NK-92 (cell line): ENCODE results near the gene DLG2.

Source experiments
- DNase-seq: peaks from one replicate; lab custom pipeline; 2025; ENCODE audit not compliant: unreplicated experiment; lab: John Stamatoyannopoulos, UW

Gene DLG2

GRCh38 chr11:84240847-84241246 is 1386.3 kb downstream of the DLG2 start:
- DNase-seq = no peak

- DNase-seq = no peak
Observed at GRCh38 chr11:84236436-84236835, 1390.7 kb downstream of the DLG2 start.

DNA sequence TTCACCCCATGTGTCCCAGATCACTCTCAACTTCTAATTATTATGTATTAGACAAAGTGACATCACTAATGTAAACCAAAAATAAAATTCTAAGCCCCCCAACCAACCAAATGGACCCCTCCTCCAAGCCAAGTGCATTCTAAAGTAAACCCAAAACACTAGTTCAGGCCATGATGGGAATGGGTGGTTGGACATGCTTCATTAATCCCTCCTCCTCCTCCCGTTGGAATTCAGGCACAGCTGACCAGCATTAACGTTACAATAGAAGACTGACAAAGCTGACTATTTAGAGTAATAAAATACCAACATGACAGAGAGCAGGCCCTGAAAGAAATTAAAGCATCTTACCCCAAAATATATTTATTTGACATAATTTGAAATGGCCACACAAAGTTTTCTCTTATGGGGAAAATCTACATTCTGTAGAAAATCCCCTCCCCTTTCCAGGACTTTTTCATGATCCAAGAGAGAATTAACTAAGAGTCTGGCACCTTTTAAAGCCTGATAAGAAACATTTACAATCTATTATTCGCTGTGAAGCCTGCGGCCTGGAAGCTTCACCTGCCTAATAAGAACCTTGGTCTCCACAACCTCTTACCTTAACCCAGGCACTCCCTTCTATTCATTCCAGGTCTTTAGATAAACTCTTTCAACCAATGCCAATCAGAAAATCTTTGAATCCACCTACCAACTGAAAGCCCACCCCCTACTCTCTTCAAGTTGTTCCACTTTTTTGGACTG is 1392.5 kb downstream of the DLG2 start:
- no peak for DNase-seq

GRCh38 chr11:84234011-84234410 is 1393.1 kb downstream of the DLG2 start:
- no peak for DNase-seq

DNA sequence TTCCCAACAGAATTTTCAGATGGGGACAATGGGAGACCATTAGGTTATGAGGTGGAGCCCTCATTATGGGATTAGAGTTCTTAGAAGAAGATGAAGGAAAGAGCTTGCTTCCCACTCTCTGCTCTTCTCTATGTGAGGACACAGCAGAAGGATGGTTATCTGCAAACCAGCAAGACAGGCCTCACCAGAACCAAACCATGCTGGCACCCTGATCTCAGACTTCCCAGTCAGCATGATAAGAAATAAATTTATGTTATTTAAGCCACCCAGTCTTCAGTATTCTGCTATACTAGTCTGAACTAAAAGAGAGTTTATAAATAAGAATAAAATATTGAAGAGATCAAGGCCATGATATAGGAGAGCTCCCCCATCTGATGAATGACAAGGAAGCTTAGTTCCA is 1394.6 kb downstream of the DLG2 start:
- DNase-seq = no peak

DNA sequence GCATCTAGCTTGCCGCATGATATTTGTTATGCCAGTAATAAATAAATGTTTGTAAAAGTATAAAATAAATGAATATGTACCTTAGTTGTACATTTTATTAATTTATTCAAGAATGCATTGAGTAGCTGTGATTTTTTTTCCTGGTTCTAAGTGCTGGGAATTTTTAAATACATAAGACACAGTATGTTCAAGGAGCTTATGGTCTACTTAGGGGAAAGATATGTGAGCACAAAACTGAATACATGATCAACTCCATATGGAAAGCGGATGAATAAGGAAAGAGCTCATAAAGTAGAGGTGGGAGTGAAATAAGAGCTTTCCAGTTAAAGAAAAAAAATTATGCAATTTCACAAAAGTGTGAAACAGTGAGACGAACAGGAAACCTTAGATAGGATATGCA is 1396.7 kb downstream of the DLG2 start:
- no peak for DNase-seq

DNA sequence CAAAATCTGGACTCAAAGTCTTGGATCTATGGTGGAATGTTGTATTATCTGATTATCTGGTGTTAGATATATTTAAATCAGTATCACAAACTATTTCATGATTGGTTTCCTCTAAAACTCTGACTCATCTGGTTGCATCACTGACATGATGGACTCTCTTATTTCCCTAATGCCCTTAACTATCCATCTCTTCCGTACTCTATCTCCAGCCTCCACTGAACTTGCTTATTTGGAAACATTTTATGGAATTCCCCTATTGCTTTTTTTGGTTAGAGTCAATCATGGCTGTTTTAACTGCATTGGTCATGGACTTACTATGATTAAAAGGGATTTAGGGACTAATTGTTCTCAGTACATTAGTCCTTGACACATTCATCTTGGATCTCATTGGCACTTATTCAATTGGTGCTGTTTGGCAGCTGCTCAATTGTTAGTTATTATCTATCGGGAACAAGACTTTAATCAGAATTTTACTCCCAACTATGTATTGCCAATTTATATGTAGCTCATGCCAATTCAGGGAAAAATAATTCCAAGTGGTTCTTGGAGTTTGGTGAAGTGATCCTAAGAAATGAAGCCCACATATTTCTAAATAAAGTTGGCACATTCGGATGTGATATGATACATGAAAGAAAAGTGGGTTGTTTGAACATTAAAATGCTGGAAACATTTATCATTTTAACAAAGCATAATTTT is 1399.0 kb downstream of the DLG2 start:
- no peak for DNase-seq

DNA sequence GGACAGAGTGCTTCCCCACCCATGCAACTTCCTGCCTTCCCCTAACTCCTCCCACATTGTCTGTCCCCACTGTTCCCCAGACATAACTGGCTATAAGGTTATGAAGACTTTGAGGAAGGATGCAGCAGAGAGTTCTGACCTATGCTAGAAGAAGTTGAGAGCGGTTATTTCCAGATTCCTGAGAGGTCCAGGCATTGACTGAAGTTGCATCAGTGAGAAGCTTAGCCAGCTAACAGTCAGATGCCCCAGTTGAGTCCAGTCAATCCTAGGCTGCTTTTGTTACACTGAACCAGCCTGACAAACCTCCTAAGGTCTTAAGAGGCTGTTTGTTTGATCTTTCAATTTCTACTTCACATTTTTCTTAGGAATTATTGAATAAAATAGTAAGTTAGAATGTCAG is 1403.1 kb downstream of the DLG2 start:
- DNase-seq = no peak

GRCh38 chr11:84218318-84218717 is 1408.8 kb downstream of the DLG2 start:
- DNase-seq = no peak

DNA sequence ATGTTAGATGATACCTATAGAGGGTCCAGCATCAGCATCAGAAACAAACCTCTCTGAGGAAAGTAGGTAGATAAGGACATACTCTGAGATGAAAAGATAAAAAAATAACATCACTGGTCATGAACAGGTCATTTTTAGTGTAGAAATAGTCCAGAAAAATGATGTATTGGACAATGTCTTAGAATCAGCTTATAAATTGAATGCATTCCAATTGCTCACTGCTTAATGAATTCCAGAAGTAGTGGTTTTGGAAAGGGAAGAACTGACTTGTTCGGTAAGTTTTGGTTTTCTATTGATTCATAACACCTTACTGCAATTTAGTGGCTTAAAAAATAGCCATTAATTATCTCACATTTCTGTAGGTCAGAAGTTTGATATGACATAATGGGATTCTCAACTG is 1411.5 kb downstream of the DLG2 start:
- no peak for DNase-seq

DNA sequence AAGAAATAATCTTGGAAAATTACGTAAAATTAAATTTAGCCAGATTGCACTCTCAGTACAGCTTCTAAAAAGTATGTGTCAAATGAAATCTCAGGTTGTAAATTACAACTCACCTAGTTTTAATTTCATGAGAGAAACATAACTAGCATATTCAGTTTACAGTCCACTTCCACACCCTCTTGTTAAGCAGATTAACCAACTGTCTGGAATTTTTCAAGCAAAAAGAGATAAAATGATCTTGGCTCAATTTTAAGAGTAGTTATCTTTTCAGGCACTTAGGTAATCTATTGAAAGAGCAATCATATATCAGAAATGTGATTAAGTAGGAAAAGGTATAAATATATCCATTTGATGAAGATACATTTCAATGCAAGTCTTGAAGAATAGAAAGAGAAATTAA is 1412.6 kb downstream of the DLG2 start:
- no peak for DNase-seq

DNA sequence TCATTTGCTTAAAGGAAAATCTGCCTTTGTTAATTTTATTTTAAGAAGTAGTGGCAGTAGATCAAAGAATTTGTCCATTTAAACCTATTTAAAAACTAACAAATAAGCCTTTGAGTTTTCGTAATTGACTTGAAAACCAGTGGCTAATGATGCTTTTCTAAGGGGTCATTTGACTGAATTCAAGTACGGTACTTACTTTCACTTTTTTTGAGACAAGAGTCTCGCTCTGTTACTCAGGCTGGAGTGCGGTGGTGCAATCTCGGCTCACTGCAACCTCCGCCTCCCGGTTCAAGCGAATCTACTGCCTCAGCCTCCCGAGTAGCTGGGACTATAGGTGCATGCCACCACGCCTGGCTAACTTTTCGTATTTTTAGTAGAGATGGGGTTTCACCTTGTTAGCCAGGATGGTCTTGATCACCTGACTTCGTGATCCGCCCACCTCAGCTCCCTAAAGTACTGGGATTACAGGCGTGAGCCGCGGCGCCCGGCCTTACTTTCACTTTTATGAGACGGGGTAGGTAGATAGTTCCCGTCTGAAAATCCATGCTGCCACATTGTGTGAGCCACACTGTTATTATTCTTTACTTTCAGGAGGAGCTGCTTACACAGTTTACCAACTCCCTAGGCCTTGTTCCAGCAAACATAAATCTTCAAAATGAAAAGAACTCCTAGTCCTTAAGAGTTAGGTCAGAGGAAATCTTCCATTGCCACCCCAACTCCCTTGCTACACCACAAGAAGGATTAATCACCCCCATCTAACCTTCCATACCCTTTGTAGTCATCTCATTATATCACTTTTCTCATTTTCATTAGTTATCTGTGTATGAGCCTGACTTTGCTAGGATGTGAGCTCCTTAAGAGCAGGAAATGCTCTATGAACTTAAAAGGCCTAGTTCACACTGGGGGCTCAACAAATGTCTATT is 1414.4 kb downstream of the DLG2 start:
- no peak for DNase-seq

GRCh38 chr11:84211896-84212295 is 1415.2 kb downstream of the DLG2 start:
- DNase-seq = no peak

GRCh38 chr11:84194696-84195095 is 1432.4 kb downstream of the DLG2 start:
- DNase-seq = no peak

DNA sequence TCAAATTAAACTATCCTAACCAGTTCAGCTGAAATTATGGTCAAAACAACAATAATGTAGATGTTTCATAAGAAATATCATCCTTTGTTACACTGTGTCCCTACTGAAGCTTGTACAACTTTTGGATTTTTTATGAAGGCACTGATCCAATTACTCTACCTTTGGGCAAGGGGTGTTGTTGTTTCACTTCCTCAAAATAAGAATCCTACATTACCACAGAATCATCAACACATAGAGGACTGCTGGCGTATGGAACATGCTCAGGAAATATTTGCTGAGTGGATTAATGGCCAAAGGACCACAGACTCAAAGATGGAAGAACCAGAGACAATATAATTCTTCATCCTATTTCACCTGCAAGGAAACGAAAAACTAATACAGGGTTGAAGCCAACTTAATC is 1433.4 kb downstream of the DLG2 start:
- DNase-seq = no peak

DNA sequence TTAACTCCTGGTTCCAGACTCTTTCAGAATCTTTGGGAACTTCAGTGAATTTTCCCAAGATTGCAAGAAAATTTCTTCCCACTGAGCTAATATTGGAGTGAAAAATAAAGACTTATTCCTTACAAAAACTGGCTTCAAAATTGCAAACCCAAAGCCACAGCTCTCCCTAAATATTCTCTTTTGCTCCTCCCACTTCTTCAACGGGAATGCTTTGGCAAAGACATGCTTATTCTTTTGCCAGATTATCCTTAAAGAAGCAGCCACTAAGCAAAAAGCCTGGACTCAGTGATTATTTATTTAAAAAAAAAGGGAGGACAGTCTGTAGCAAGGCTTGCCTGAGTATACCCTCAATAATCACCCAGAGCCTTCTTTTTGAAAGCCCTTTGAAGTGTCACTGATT is 1438.6 kb downstream of the DLG2 start:
- DNase-seq = no peak

DNA sequence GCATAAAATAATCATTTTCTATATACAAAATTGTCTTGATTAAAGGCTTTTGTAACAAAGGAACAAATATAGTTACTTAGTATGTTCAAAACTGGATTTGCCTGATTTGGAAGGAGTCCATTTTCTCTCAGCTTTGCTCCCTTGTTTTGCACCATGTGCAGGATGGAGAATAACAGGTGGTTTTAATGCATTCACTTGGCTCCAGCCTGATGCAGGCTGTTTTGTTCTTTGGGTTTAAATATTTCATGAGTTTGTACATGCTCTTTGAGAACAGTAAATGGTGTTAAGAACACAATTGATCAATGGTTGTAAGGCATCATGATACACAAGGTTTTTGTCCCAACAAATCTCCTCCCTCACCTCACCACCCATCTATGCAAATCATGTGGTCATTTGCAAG is 1454.1 kb downstream of the DLG2 start:
- DNase-seq = no peak

GRCh38 chr11:84165139-84165538 is 1462.0 kb downstream of the DLG2 start:
- no peak for DNase-seq

- DNase-seq = no peak
Observed at GRCh38 chr11:84164728-84165127, 1462.4 kb downstream of the DLG2 start.

DNA sequence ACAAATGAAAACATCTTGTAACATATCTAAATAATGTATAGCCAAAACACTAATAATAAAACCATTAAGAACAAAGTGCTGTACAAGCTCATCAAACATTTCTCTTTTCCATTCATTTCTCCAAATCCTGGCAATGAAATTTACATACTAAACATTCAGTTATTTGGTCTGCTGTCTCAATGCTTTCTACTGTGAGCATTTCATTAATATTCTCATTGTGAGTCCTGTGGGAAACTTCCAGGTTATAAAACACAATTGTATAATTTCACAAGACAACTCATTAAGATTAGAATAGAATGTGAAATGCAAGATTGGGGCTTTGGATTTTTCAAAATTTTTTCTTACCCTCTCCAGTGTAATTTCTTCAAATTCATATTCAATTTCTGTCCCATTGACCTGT is 1464.0 kb downstream of the DLG2 start:
- DNase-seq = no peak

- DNase-seq = no peak
Observed at GRCh38 chr11:84157639-84158038, 1469.5 kb downstream of the DLG2 start.

GRCh38 chr11:84146826-84147225 is 1480.3 kb downstream of the DLG2 start:
- no peak for DNase-seq
